Right lobe of liver (tissue), 4 donors: Measurements from ENCODE around the gene ANKRD11.

Experiments
- POLR2A ChIP-seq: fragments of 450-650 bp; IDR thresholded peaks from one replicate; pipeline ENCODE4 v1.6.1; 2017; ENCODE audit warnings: antibody characterized with exemption, mild to moderate bottlenecking
- TF ChIP-seq, protein P1 (sequence below), 4 donors: fragments of 200-600 bp in 3 of 4; fragments of 450-650 bp in 1 of 4; IDR thresholded peaks; one replicate each; pipeline versions ENCODE4 v1.5.1 to v1.8.0; 2016 to 2022; ENCODE audit warnings: antibody characterized with exemption in 4 of 4, mild to moderate bottlenecking in 2 of 4
- donor health status: DM: no; HTN: no; CAD: no.
- donor health status: DM: no; HTN: no; CAD: no.
- donor health status: DM: no; HTN: yes; CAD: no.

DNA sequence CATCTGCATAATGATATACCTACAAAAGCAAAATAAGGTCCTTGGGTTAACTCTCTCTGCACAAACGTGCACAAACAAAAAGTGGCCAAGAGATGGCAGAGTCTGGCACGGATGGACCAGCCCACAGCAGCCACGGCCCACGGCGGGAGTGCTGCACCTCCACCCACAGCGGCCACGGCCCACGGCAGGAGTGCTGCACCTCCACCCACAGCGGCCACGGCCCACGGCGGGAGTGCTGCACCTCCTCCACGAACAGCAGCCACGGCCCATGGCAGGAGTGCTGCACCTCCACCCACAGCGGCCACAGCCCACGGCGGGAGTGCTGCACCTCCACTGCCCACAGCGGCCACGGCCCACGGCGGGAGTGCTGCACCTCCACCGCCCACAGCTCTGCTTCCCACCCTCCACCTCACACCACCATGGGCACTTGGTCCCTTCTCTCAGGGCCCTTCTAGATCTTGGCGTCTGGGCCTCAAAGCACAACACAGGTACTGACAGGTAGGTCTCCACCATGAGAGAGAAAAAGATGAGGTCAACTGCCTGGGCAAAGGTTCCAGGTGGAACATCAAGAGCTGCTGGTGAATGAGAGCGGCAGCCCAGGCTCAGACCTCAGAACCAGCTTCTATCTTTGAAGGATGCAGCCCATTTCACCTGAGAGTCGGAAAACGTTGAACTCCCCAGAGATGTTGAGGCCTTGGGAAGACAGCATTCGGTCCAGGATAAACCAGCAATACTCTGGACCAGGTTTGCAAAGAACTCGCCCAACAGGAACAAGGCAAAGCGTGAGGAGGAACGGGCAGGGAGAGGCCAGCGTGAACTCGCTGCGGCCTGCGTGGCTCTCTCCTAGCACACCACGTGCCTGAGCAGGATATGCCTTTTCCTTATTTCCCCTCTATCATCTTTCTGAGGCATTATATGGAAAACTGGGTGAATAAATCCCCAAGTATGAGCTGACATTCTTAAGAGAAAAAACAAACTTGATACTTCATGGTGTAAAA is 148.4 kb downstream of the ANKRD11 start:
- TF ChIP-seq, protein P1, sequence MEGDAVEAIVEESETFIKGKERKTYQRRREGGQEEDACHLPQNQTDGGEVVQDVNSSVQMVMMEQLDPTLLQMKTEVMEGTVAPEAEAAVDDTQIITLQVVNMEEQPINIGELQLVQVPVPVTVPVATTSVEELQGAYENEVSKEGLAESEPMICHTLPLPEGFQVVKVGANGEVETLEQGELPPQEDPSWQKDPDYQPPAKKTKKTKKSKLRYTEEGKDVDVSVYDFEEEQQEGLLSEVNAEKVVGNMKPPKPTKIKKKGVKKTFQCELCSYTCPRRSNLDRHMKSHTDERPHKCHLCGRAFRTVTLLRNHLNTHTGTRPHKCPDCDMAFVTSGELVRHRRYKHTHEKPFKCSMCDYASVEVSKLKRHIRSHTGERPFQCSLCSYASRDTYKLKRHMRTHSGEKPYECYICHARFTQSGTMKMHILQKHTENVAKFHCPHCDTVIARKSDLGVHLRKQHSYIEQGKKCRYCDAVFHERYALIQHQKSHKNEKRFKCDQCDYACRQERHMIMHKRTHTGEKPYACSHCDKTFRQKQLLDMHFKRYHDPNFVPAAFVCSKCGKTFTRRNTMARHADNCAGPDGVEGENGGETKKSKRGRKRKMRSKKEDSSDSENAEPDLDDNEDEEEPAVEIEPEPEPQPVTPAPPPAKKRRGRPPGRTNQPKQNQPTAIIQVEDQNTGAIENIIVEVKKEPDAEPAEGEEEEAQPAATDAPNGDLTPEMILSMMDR (IDR thresholded peaks at IDR 0.05), result no peak
- TF ChIP-seq POLR2A, result no peak
